Mononuclear cell (primary cell): ENCODE measurements around the gene C5orf52. TPM values are rescaled to one million over a fixed set of nuclear protein-coding genes. Genes with fewer than 3 reads are reported as not detected.
"Not testable (repeated sequence)": the region's sequence is repeated elsewhere in the genome, so short reads cannot be mapped to it uniquely, and the experiment has no call there.

ENCODE experiments used
- H3K27me3 ChIP-seq: 2 replicates; pipeline ENCODE4 v1.6.0; 2011; ENCODE audit warnings: low read length, control low read depth; ENCODE audit not compliant: insufficient read depth
- H3K4me1 ChIP-seq: 2 replicates; pipeline ENCODE4 v1.5.1; 2011; ENCODE audit warnings: mild to moderate bottlenecking, low read length, control low read depth; ENCODE audit not compliant: insufficient read depth
- H3K4me3 ChIP-seq: 2 replicates; pipeline ENCODE4 v1.5.1; 2011; ENCODE audit warnings: mild to moderate bottlenecking, low read length, moderate library complexity
- H3K9me3 ChIP-seq: 2 replicates; pipeline ENCODE4 v1.5.1; 2011; ENCODE audit warnings: low read depth, mild to moderate bottlenecking, control low read depth, low read length
- total RNA-seq: library from RNA; depleted of rRNA; stranded (reverse); fragments of >200 nt; gene quantifications from one replicate; pipeline ENCODE4 v1.2.3, GENCODE V29; 2012

The C5orf52 gene
- total RNA-seq, 1 donor: not detected

- H3K27me3 ChIP-seq, H3K4me3 ChIP-seq, H3K9me3 ChIP-seq: not testable (repeated sequence)
- peaks cover 14% of the 10 kb centered on the region for H3K4me1 ChIP-seq
Measured at GRCh38 chr5:157727858-157728257, 56.5 kb downstream of the C5orf52 start.

Other genes with a start within 250 kb of the C5orf52 start
- gene NIPAL4, start 211.3 kb upstream of the C5orf52 start, total RNA-seq: 11.5 TPM
- gene ADAM19, start 95.8 kb upstream of the C5orf52 start, total RNA-seq: 17.7 TPM
- not detected for gene SOX30, start 19.1 kb upstream of the C5orf52 start, total RNA-seq
- gene THG1L, start 59.9 kb downstream of the C5orf52 start, total RNA-seq: 13.4 TPM
- 1.0 TPM for gene LSM11, start 72.2 kb downstream of the C5orf52 start, total RNA-seq
- 120 TPM for gene CLINT1, start 187.6 kb downstream of the C5orf52 start, total RNA-seq